Hematopoietic multipotent progenitor cell treated with erythropoietin and hydrocortisone succinate and interleukin-3 and kit ligand, for 6 days (in vitro differentiated cells): Measurements from ENCODE around the gene FGF14.

Source experiments
- DNase-seq: peaks from one replicate; pipeline ENCODE4 v3.0.0-alpha.2; 2015

Gene FGF14

DNA sequence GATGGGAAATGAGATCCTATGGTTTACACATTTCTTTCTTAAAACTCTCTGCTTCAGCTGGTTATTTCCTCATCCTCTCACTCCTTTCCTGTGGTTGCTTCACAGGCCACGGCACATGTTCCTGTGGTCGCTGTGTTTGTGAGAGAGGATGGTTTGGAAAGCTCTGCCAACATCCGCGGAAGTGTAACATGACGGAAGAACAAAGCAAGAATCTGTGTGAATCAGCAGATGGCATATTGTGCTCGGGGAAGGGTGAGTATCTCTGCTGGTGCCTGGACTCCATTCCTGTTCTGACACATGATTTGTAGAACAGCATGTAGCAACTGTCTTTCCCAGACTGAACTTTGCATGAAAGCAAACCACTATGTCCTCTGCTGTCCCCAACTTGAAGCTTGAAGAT lies 695.2 kb downstream of the FGF14 start:
- DNase-seq: peak; percentile 48

DNA sequence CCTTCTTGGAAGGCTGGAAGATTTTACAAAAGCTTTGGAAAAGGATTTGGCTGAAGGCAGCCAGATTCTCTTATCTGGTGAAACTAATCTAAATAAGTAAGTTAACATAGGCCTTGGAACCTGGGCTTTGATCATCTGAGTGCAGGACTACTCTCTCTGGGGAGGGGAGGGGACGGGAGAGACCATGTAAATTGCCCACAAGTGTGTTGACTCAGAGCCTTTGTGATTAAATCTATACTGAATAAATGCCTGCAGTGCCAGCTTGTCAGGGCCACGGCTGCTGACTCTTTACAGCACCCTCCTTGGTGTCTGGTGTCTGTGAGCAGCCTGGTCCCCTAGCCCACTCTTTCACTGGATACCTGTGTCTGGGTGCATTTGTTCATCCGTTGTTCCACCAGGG lies 698.0 kb downstream of the FGF14 start:
- no peak for DNase-seq

DNA sequence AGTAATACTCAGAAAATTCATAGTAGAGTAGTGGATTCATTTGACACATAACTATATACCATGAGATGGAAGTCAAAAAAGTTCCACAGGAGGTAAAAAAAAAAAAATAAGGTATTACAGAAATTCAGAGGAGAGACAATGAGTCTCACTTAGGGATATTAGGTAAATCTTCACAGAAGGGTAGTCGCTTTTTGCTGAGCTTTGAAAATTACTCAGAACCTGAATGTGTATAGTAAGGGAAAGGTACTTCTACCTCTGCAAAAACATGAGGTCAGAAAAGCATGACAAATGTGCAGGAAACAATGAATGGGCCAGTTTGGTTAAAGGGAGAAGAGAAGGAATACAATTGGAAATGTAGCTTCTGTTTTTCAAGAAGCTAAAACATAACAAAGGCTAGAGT lies 698.8 kb downstream of the FGF14 start:
- no peak for DNase-seq

DNA sequence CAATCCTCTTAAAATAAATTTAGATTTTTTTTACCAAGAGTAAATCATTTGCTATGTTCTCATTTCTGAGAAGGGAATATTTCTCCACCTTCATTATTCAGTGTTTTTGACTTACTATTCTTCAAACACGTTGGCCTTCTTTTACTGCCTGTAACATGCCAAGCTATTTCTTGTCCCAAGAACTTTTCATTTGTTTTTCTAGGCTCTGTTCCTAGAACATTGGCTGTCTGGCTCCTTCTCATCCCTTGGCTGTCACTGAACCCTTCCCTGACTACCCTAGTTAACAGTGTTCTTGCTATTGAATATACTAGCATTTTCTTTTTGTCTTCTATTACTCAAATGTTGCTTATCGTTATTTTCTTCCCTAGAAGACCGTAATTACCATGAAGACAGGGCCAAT lies 701.2 kb downstream of the FGF14 start:
- DNase-seq: no peak

DNA sequence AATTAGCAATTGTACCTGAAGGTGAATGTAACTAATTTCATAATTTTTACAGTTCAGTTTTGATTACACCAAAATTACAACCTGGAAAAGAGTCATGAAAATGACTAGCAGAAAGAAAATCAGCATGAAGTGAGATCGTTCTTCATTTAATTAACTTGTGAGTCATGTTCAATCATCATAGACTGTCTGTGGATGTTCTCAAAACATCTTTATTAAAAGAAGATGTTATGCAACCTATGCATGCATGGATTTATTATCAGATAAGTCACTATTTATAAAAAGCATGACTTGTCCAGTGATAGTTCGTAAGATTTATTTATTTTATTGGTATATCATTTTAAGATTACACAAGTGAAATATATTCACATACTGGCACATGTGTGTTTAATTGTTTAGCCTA lies 703.4 kb downstream of the FGF14 start:
- no peak for DNase-seq

DNA sequence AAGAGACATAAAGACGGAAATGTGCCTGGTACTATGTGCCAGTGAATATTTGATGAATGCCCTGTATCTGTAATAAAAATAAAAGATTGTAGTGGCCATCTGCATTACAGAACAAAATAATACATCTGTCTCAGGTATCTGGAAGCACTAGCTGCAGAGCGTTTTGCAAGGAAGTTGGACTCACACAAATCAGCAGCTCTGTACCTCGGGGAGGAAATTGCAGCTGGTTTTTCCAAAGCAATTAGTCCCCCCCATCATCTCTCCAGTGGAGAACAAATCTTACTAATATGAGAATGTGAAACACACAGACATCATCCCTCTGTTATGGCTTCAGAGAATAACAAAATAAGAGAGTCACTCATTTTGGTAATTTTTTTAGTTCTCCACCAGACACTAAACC lies 704.1 kb downstream of the FGF14 start:
- no peak for DNase-seq

DNA sequence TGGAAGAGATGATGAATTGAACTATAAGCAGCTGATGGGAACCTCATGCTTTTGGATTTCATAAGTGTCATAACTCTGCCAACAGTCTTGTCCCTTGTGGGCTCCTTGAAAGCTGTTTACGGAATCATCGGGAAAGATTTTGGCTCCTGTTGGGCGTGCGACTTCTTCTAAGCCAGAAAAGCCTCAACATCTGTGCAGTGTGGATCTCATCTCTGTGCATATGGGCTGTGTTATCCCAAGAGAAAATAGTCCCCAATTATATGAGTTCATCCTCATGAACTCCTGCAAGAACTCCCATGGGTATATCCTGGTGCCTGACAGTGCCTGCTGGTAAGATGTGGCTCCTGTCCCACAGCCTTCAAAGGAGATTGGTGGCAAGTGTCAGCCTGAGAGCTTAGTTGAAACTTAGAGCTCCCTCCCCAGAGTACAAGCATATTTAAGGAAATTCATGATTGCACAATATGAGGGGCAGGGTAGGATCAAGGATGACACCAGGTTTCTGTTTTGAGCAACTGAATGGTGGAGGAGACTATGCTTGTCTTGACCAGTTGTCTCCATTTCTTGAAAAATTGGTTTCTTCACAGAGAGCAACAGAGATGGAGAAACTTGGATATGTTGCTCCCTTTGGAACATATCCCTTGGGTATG lies 705.9 kb downstream of the FGF14 start:
- DNase-seq: no peak

DNA sequence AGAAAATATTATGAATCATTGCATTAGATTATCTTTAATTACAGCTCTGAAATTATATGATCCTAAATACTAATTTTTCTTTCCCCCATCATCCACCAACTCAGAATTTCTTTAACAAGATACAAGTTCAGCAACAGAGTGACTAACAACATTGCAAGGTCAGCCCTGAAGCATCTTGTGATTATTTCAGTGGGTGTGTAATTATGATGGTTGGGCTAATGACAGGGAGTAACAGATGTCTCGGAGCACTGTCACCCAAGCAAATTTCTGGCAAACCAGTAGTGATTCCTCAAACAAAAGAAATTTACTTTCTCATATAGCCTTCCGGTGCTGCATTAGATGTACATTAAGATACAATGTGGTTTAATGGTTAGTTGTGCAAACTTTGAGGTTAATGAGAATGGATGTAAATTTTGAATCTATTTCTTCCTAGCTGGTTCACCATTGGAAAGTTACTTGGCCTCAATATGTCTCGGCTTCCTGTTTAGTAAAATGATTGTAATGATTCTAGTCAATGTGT lies 710.4 kb downstream of the FGF14 start:
- no peak for DNase-seq

DNA sequence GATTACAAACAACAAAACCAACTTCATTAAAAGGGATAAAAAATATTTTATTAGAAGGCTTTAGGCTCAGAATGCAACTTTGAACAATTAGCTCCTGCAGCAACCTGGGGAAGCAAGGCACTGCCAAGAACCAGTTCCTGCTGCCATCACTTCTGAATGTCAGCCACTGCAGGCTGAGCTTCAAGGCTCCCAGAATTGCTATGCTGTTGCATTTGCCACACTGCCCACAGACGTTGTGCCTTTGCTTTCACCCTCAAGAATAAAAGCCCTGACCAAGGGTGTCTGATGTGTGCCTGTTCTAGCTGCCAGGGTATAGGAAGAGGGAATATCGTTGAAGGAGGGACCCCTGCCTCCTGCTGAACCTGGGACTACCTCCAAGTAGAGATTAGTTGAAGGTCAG lies 711.0 kb downstream of the FGF14 start:
- no peak for DNase-seq

DNA sequence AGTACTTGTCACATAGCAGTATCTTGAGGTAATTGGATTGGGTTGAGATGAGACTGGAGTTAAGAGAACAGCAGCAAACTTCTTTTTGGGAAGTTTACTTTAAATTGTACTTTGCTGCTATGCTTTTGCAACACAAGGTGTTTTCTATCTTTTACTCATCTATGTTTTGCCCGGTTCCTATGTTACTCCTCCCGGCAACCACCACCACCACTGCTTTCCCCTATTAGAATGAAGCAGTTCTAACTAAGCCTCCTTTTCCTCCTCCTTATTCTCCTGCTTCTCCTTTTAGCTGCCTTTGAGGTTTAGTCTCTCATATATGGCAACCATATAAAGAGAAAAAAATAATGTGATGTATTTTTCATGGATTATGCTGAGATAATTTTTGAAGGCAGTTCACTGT lies 715.8 kb downstream of the FGF14 start:
- DNase-seq: no peak

DNA sequence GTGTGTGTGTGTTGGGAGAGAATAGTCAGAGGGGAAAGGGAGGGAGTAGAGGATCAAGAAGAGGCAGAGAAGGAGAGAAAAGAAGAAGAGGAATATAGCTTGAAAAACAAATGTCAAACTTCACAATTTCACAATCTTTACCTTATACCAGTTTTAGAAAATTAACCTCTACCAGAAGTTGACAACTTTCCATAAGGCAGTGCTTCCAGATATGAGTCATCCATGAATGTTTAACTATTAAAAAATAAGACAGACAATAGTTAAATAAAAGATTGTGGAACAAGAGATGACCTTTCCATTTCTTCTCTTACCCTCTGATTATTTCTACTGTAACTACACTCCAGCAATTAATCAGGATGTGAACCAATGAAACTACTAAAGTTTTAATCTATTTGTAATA lies 720.0 kb downstream of the FGF14 start:
- DNase-seq: no peak

DNA sequence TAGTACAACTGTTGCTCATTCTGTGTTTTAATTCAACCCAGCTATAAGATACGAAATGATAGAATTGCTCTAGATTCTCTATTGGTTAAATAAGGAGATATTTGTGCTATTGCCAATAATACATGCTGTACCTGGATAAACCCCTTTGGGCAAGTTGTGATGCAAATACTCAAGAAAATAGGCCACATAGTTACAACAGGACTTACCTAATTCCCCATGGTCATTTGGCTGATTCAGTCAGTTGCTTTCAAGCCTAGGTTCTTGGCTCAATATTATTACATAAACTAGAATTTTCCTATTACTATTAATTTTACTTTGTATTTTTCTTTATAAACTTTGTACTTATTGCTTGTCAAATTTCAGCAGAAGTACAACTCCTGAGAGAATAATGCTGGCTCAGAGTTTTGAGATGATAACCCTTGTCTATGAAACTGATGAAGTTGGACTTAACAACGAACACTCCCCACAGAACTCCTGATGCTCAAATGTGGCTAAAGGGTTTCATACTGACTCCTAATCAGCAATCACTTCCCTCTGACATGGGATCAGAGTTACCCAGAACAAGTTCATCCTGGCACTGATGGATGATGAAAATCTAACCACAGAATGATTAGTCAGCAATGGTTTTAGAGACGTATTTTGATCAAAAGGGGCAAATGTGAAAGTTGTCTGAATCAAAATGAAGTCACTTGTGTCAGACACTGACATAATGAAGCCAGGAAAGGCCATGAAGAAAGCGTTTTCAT lies 728.3 kb downstream of the FGF14 start:
- no peak for DNase-seq

DNA sequence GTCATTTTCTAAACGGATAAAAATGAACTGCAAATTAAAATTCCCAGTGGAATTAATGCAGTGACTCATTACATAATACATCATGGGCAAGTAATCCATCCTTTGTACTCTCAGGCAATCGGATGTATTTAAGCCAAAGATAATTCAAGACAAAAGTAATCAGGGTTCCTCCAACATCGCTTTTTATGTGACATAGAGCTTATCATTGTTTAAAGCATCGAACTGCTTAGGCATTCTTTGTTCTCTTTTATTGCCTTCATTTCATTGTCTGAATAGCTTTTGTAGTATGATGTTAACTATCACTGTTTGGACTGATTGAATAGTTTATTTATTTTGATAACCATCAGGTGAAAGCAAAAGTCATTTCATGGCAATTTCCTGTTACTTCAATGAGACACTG lies 740.0 kb downstream of the FGF14 start:
- no peak for DNase-seq
